ENCODE results near the gene HSPA4.

GRCh38 chr5:133120156-133120750, 68.4 kb downstream of the HSPA4 start:
- no peak for TF ChIP-seq POLR2AphosphoS5 (IDR thresholded peaks at IDR 0.05; ENCODE audit: low read depth, low read length)
- no peak for TF ChIP-seq TAF1 (IDR thresholded peaks at IDR 0.05; ENCODE audit: borderline replicate concordance, insufficient read depth, low read length)
